Breast epithelium (tissue), 3 donors: ENCODE results near the gene SIK3.

ENCODE experiments used
- POLR2A ChIP-seq: fragments of 450-650 bp; IDR thresholded peaks from one replicate; pipeline ENCODE4 v1.6.1; 2016; ENCODE audit warnings: antibody characterized with exemption, mild to moderate bottlenecking, moderate library complexity
- TF ChIP-seq, protein P1 (sequence below), 3 donors: fragments of 450-650 bp; IDR thresholded peaks; one replicate each; pipeline ENCODE4 v1.5.1; 2016 to 2017; ENCODE audit warnings: antibody characterized with exemption in 3 of 3, mild to moderate bottlenecking in 3 of 3, moderate library complexity in 3 of 3

DNA sequence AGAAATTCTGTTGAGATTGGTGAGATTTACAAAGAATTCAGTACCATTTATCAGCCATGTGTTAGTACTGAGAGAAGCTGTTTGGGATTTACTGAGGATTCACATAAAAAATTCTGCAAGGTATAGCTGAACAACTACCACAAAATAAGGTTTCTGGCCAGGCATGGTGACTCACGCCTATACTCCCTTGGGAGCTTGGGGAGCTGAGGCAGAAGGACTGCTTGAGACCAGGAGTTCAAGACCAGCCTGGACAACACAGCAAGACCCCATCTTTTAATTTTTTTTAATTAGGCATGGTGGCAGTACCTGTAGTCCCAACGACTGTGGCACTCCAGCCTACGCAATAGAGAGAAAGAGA lies 86.7 kb downstream of the SIK3 start:
- TF ChIP-seq, protein P1, sequence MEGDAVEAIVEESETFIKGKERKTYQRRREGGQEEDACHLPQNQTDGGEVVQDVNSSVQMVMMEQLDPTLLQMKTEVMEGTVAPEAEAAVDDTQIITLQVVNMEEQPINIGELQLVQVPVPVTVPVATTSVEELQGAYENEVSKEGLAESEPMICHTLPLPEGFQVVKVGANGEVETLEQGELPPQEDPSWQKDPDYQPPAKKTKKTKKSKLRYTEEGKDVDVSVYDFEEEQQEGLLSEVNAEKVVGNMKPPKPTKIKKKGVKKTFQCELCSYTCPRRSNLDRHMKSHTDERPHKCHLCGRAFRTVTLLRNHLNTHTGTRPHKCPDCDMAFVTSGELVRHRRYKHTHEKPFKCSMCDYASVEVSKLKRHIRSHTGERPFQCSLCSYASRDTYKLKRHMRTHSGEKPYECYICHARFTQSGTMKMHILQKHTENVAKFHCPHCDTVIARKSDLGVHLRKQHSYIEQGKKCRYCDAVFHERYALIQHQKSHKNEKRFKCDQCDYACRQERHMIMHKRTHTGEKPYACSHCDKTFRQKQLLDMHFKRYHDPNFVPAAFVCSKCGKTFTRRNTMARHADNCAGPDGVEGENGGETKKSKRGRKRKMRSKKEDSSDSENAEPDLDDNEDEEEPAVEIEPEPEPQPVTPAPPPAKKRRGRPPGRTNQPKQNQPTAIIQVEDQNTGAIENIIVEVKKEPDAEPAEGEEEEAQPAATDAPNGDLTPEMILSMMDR (IDR thresholded peaks at IDR 0.05), result no peak
- TF ChIP-seq POLR2A, result no peak
